NB4 (cell line): ENCODE data around the gene CATSPER1.

ENCODE experiments used
- CTCF ChIP-seq: IDR thresholded peaks from one replicate; pipeline ENCODE4 v1.5.1; 2012; ENCODE audit warnings: low read depth, low read length
- MYC ChIP-seq: IDR thresholded peaks from 2 replicates; pipeline ENCODE4 v1.6.1; 2011; ENCODE audit warnings: low read depth, low read length
- POLR2A ChIP-seq: IDR thresholded peaks from 2 replicates; pipeline ENCODE4 v1.6.1; 2011; ENCODE audit warnings: mild to moderate bottlenecking; ENCODE audit not compliant: insufficient read length; ENCODE audit errors: extremely low read depth
- TF ChIP-seq, protein P1 (sequence below): IDR thresholded peaks from 2 replicates; pipeline ENCODE4 v1.6.1; 2011; ENCODE audit warnings: low read depth, low read length

DNA sequence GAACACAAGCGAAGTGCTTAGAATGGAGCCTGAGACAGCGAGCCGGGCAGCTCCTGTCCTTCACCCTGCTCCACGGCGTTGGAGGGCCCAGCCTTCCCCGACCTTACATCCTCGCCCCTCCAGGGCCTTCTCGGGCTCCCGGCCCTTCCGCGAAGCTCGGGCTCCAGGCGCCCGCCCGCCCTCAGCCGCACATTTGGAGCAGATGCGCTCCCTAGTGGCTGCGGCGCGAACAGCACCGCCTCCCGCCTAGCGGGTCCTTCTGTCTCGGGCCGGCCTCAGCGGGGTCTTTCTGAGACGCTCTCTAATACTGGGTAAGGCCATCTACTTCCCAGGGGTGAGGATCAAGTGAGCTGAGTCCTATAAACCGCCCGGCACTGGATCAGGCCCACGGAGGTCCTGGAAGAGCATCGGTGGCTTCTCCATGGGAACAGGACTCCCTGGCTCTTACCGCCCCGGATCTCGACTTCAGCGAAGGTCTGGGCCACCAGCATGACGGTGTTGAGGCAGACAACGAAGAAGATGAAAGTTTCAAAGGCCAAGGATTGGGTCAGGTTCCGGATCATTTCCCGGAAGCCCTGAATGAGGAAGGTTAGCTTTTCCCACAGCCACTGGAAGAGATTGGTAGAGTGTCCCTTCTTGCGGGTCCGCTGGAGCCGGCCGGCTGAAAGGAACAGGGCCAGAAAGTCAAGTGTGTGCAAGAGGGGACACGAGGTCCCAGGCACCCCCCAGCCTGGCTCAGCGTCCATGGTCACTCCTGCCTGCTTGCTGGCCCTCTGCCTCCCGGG, 3.7 kb downstream of the CATSPER1 start:
- TF ChIP-seq POLR2A, result peak; percentile 29
- TF ChIP-seq, protein P1, sequence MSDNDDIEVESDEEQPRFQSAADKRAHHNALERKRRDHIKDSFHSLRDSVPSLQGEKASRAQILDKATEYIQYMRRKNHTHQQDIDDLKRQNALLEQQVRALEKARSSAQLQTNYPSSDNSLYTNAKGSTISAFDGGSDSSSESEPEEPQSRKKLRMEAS, result 0 out of 2 replicates have a peak, but pooled peaks have one; percentile 32
- peak; percentile 83 for TF ChIP-seq CTCF
- peak; percentile 59; the same call in 1 of the 2 replicates for TF ChIP-seq MYC
